Uterus (tissue), 4 donors: ENCODE measurements around the gene CPSF2. TPM values are rescaled to one million over a fixed set of nuclear protein-coding genes. Genes with fewer than 3 reads are reported as not detected.

Source experiments
- DNase-seq, 2 donors: peaks; one replicate each; pipeline ENCODE4 v3.0.0-alpha.2; 2019 to 2020
- H3K27ac ChIP-seq, 2 donors: fragments of 200-600 bp; sonication (generic); 1 replicate in 1 of 2; 2 replicates in 1 of 2; pipeline ENCODE4 v1.5.1; 2016 to 2018
- H3K27me3 ChIP-seq, 2 donors: fragments of 200-600 bp; sonication (generic); one replicate each; pipeline ENCODE4 v1.5.1; 2018 to 2019; ENCODE audit warnings: control low read depth in 1 of 2
- H3K36me3 ChIP-seq, 2 donors: fragments of 200-600 bp; sonication (generic); one replicate each; pipeline ENCODE4 v1.5.1; 2019; ENCODE audit warnings: control low read depth in 1 of 2
- H3K4me1 ChIP-seq, 2 donors: fragments of 200-600 bp; sonication (generic); one replicate each; pipeline ENCODE4 v1.5.1; 2018 to 2019; ENCODE audit warnings: control low read depth in 1 of 2
- H3K4me3 ChIP-seq, 2 donors: fragments of 200-600 bp; sonication (generic); 1 replicate in 1 of 2; 2 replicates in 1 of 2; pipeline ENCODE4 v1.5.1; 2018 to 2019; ENCODE audit warnings: mild to moderate bottlenecking in 1 of 2
- H3K9me3 ChIP-seq, 2 donors: fragments of 200-600 bp; sonication (generic); one replicate each; pipeline ENCODE4 v1.5.1; 2019; ENCODE audit warnings: control low read depth in 1 of 2
- CTCF ChIP-seq, 4 experiments: fragments of 200-600 bp in 2 of 4; fragments of 450-650 bp in 2 of 4; sonication (generic) in 2 of 4; IDR thresholded peaks; one replicate each; pipeline ENCODE4 v1.5.1; 2016 to 2019; ENCODE audit warnings: antibody characterized with exemption in 4 of 4, mild to moderate bottlenecking in 2 of 4, moderate library complexity in 1 of 4
- POLR2A ChIP-seq, 2 donors: fragments of 450-650 bp; IDR thresholded peaks; one replicate each; pipeline ENCODE4 v1.6.1; 2016; ENCODE audit warnings: antibody characterized with exemption in 2 of 2, mild to moderate bottlenecking in 1 of 2, moderate library complexity in 1 of 2
- intact Hi-C: fragments of 100-400 bp; cut with DNase I; formaldehyde crosslinking; loops from one replicate; pipeline ENCODE4 v1.15.1; 2023; ENCODE audit warnings: low total_unique reads
- total RNA-seq, 4 donors: library from RNA; depleted of rRNA in 3 of 4; stranded (reverse); fragments of >200 nt in 3 of 4; gene quantifications; one replicate each; pipeline versions ENCODE4 v1.1.0 to v1.2.4, GENCODE V29; 2014 to 2023
- donor health status: DM: yes; HTN: yes; CAD: no.

CPSF2 gene
- total RNA-seq, 4 donors from 2014 or later: 10.8 to 51.5 (median 38.9) TPM

- TF ChIP-seq CTCF (IDR thresholded peaks at IDR 0.05) (no peak), POLR2A (IDR thresholded peaks at IDR 0.05) (no peak)
- Histone ChIP-seq H3K9me3 (no peaks in the 10 kb centered on the region), H3K36me3 (no peaks in the 10 kb centered on the region), H3K27me3 (no peaks in the 10 kb centered on the region), H3K4me1 (no peaks in the 10 kb centered on the region), H3K27ac (no peak overlapping the region), H3K4me3 (no peak overlapping the region)
- DNase-seq: no peak
- intact Hi-C loops: no loop called here
Measured at GRCh38 chr14:92217936-92218335, 96.2 kb downstream of the CPSF2 start.

Other genes with a start within 250 kb of the CPSF2 start
- 100 to 1,000 TPM in 2 of 4 donors, 10 to 100 TPM in 2; 48.0 to 304 (median 165) TPM for gene FBLN5, start 174.3 kb upstream of the CPSF2 start, total RNA-seq
- gene TRIP11, start 81.9 kb upstream of the CPSF2 start, total RNA-seq: 10 to 100 TPM; 17.1 to 68.7 (median 47.7) TPM
- gene ATXN3, start 15.4 kb upstream of the CPSF2 start, total RNA-seq: 100 to 1,000 TPM in 3 of 4 donors, 10 to 100 TPM in 1; 47.5 to 166 (median 121) TPM
- 100 to 1,000 TPM in 1 of 4 donors, 10 to 100 TPM in 3; 54.1 to 119 (median 79.5) TPM for gene NDUFB1, start 263 bp upstream of the CPSF2 start, total RNA-seq
- under 1 TPM in 2 of 4 donors, not detected in 2; 0.35 to 0.49 TPM for gene SLC24A4, start 201.2 kb downstream of the CPSF2 start, total RNA-seq